GM11168 (cell line): Measurements from ENCODE around the gene POLH.
"Not testable (repeated sequence)": the region's sequence is repeated elsewhere in the genome, so short reads cannot be mapped to it uniquely, and the experiment has no call there.

Source experiments
- in situ Hi-C: fragments of 300-500 bp; cut with MboI; formaldehyde crosslinking; loops from one replicate; pipeline ENCODE4 v1.12.0; 2022; ENCODE audit warnings: low sequenced_read_pairs; ENCODE audit not compliant: unreplicated experiment

The POLH gene

DNA sequence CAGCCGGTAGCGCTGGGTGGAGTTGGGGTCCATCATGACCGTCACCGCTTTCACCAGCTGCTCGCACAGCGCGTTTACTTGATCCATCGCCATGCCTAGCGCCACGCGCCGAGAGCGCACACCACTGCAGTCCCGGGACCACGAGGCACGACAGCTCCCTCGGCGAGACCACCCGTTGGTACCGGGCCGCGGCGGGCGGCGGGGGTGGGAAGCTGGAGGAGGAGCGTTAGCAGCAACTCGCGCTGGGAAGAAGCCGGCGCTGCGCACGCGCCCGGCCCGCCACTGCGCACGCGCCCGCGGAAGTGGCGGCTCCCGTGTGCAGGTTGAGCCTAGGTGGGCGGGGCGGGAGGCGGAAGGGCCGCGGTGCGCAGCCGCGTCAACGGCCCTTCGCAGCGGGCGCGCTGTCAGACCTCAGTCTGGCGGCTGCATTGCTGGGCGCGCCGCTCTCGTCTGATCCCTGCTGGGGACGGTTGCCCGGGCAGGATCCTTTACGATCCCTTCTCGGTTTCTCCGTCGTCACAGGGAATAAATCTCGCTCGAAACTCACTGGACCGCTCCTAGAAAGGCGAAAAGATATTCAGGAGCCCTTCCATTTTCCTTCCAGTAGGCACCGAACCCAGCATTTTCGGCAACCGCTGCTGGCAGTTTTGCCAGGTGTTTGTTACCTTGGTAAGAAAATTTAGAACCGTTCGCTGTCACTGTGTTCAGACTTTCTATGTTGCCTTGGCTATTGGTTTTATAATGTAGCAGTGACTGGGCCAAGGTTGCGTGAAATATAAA, at the start of gene POLH, which contains the start of gene XPO5:
POLH (plus strand) TSS at position 414 of the 780 bp plus-strand sequence. CDS start 6,135 bp downstream, outside the sequence.
XPO5 (minus strand) TSS at position 267 of the 780 bp plus-strand sequence; CDS start at position 93, 174 bp downstream.
- in situ Hi-C loops: no loop called here

DNA sequence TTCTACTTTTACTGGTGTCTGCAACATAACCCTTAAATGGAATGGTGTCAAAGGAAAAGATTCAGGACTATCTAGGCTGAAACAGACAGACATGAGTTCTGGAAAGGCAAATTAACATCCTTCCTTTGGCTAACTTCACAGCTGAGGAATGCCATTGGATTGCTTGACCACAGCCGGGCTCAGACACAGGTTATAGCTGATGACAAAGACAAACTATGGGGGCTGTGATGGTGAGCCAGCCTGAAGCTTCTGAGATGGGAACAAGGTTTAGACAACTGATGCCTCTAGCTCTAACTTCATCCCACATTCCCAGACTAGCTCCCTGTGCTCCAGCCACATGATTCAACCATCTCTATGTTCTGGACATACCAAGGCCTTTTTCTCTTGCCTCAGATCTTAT, 43.8 kb upstream of the POLH start:
- in situ Hi-C loops: no loop called here

DNA sequence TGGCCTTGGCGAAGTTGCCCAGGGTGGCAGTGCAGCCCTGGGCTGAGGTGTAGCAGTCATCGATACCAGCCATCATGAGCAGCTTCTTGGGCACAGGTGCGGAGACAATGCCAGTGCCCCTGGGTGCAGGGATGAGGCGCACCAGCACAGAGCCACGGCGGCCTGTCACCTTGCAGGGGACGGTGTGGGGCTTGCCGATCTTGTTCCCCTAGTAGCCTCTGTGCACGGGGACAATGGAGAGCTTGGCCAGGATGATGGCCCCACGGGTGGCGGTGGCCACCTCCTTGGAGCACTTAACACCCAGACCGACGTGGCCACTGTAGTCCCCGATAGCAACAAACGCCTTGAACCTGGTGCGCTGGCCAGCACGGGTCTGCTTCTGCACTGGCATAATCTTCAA, 37.0 kb upstream of the POLH start:
- in situ Hi-C loops: not testable (repeated sequence)

DNA sequence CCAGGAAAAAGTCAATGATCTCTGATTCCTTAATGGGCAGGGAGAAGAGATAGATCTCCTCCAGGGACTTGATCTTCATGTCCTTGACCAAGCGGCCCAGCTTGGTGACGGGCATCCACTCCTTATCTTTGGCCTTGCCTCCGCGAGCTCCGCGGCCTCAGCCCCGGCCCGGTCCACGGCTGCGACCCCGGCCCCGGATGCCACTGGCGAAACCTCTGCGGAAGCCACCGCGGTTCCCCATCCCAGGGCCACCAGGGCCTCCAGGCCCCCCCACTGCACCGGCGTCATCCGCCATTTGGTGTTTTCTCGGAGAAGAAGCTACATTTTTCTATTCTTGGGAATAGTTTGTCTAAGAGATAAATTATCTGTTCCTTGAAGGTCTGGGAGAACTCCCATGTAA, 36.6 kb upstream of the POLH start:
- in situ Hi-C loops: not testable (repeated sequence)

DNA sequence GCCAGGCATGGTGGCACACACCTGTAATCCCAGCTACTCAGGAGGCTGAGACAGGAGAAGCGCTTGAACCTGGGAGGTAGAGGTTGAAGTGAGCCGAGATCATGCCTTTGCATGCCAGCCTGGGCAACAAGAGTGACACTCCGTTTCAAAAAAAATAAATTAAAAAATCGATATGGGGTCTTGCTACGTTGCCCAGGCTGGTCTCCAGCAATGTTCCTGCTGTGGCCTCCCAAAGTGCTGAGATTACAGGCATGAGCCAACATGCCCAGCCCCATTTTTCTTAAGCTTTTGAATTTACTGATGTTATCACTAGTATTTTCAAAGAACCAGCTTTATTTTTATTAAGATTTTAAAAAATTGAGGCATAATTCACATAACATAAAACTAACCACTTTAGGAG, 35.5 kb upstream of the POLH start:
- in situ Hi-C loops: no loop called here

DNA sequence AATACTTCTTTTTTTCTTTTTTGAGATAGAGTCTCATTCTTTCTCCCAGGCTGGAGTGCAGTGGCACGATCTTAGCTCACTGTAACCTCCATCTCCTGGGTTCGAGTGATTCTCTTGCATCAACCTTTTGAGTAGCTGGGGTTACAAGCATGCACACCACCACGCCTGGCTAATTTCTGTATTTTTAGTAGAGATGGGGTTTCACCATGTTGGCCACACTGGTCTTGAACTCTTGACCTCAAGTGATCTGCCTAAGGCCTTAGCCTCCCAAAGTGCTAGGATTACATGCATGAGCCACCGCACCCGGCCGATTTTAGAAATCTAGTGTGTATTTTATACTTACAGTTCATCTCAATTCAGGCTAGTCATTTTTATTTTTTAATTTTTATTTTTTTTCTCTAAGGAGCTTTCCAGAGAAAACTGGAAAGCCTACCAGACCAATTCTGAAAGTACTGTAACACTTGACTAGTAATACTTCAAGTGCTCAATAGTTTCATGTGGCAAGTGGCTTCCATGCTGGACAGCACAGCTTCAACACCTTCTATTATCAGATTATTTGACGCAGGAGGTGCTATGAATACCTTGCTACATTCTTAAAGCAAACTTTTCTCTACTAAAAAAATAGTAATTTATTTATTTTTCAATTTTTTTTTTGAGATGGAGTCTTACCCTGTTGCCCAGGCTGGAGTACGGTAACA, 34.1 kb upstream of the POLH start:
- in situ Hi-C loops: no loop called here

DNA sequence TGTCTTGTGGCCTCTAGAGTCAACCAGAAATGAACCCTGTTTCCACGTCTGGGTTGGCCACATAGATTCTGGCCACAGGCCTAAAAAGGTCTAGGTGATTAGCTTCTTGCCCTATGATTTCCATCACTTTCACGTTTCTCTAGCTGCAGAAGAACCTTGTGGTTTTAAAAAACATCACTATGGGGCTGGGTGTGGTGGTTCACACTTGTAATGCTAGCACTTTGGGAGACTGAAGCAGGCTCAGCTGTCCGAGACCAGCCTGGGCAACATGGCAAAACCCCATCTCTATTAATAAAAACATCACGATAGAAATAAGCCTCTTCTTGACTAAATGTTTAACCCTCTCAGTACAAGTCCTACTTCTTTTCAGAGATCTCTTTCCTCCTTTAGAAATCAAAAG, 31.5 kb upstream of the POLH start:
- in situ Hi-C loops: no loop called here

DNA sequence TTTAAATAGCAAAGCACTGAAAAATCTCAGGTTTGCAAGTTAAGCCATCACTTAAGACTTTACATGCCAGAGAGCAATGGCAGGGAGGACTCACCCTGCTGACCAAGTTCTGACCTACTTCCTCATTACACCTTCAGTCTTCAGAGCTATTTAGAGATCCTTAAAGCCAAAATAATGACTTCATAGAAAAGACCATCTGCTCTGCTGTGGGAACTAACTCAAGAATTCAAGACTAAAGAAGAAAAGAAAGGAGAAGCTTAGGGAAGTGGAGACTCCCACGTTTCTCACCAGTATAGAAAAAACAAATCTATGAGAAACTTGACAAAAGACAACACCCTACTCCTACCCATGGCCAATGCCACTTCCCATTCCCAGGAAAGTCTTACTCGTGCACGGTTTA, 28.8 kb upstream of the POLH start:
- in situ Hi-C loops: no loop called here

DNA sequence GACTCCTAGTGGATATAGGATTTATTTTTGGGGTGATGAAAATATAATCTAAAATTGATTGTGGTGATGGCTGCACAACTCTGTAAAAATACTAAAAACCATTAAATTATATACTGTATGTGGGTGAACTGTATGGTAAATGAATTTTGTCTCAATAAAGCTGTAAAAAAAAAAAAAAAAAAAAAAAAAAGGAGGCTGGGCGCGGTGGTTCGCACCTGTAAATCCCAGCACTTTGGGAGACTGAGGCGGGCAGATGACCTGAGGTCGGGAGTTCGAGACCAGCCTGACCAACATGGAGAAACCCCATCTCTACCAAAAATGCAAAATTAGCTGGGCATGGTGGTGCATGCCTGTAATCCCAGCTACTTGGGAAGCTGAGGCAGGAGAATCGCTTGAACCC, 18.4 kb upstream of the POLH start:
- in situ Hi-C loops: not testable (repeated sequence)

DNA sequence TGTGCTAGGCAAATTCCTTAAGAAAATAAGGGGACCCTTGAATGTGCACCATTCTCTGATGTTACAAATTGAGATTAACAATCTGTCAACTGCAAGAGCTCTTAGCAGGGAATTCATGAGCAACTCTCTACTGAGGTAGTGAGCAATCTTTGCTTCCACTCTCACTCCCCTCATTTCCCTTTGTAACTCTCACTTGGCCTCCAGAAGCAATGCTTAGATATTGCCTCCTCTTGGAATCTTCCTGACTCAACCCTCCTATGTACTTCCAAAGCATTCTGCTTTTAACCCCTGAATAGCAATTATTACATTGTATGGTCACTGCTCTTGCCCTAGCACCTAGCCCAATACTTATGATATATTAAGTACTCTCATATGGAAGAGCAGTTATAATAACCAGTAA, 16.7 kb upstream of the POLH start:
- in situ Hi-C loops: no loop called here

DNA sequence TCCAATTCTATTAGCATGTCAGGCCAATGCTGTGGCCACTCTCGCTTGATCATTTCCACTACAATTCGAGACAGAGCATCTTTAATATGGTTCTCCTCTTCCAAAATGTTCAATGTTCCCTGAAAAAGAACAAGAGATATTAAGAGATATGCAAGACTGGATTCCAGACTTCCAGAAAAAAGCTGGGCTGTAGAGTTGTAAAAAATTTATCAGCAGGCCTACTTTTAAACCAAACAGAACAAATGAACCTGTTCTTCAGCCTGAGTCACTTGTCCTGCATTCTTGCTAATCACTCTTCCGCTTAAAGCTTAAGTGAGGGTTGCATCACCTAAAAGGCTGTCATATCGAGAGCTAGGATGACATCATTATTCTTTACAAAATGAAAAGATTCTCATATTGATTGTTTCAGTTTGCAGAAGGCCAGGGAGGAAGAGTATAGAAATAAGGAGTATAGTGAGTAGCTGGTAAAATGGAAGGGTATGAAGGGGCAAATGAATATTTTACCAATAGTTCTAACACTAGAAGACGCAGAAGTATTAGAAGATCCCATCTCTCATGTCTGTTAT, 5.0 kb upstream of the POLH start:
- in situ Hi-C loops: no loop called here

DNA sequence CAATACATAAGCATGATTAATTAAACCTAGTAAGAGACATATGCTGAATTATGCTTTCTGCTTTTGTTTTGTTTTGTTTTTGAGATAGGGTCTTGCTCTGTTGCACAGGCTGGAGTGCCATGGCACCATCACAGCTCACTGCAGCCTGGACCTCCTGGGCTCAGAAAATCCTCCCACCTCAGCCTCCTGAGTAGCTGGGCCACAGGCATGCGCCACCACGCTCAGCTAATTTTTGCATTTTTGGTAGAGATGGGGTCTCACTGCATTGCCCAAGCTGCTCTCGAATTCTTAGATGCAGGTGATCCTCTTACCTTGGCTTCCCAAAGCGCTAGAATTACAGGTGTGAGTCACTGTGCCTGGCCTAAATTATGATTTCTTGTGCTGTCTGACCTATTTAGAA, 4.0 kb upstream of the POLH start:
- in situ Hi-C loops: no loop called here

DNA sequence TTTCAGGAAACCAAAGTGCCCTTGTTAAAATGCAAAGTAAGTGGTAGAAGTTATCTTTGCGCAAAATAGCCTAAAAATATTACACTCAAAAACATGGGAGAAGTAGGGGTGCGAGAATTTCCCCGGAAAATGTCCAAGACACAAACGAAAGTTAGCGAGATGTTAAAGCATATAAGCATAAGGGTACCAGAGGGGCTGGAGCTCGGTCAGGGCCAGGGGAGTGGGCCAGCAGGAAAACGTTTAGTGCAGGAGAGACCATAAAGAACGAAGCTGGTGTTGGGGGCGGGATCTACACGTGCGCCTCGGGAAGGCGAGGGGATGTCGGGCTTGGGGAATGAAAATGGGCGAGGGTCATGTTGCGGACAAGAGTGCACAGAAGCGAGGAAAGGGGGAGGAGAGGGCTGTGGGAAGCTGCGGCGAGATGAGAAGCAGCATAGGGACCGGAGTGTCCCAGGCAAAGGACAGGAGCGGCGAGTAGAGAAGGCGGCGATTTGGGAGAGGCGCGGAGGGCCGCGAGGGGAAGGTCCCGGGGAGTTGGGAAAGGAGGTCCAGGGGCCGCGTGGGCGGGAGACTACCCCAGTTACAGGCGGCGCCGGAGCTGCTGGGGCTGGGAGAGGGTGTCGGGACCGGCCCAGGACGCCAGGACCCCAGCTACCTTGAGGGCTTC, 747 bp upstream of the POLH start:
- in situ Hi-C loops: no loop called here

DNA sequence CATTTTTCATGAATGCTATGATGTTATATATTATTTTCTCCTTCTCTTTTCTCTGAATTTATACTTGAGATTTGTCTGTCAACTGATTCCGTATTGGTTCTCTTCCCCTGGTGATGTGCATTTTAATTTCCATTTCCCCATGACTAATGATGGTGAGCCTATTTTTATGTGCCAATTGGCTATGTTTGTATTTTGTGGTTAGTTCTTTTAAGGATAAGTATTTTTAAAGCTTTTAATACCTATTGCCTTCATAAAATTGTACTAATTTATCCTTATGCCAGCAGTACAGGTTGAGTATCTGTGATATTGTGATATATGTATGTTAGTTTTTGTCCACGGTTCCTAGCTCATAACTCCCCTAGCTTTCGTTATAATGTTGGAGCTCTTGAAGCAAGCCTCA, 2.8 kb downstream of the POLH start:
- in situ Hi-C loops: no loop called here

DNA sequence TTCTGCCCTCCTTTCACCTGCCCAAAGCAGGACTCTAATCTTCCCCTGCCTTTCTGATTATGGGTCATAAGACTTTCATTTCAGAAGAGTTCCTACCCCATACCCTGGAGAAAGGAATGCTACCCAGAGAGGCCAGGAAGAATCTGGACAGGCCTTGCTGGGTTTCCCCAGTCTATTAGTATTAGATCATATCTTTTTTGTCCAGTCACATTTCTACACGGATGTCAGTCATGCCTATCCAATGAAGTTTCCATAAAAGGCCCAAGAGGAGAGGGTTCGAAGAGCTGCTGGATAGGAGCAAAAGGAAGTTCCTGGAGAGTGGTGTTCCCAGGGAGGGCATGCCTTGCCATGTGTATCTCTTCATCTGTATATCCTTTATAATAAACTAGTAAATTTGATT, 3.2 kb downstream of the POLH start:
- in situ Hi-C loops: no loop called here

DNA sequence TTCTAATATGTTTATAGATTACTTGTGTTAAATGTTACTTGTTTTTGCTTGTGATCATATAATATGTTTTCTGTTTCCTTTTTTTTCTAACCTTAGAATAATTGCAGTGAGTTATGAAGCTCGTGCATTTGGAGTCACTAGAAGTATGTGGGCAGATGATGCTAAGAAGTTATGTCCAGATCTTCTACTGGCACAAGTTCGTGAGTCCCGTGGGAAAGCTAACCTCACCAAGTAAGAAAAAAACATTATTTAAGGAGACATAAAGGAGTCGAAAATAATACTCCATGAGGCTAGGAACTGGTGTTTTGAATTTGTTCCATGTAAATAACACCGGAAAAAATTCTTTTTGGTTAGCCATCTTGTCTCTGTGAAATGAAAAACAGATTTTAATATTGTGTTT, 6.9 kb downstream of the POLH start:
- in situ Hi-C loops: no loop called here

DNA sequence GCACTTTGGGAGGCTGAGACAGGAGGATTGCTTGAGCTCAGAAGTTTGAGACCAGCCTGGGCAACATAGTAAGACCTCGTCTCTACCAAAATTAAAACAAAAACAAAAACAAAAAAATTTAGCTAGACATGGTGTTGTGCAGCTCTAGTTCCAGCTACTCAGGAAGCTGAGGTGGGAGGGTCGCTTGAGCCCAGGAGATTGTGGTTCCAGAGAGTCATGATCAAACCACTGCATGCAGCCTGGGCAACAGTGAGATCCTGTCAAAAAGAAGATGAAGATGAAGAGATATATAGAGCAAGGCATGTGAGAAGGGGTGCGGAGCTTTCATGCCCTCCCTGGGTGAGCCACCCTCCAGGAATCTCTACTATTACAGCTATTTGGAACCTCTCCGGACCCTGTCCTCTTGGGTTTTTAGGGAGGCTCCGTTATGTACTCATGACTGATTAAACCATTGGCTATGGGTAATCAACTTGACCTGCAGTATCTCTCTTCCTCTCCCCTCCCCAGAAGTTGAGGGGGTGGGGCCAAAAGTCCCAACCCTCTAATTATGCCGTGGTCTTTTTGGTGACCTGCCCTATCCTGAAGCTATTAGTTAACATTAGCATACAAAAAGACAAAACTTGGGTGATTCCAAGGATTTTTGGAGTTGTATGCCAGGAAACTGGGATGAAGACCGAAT, 9.0 kb downstream of the POLH start:
- in situ Hi-C loops: no loop called here

DNA sequence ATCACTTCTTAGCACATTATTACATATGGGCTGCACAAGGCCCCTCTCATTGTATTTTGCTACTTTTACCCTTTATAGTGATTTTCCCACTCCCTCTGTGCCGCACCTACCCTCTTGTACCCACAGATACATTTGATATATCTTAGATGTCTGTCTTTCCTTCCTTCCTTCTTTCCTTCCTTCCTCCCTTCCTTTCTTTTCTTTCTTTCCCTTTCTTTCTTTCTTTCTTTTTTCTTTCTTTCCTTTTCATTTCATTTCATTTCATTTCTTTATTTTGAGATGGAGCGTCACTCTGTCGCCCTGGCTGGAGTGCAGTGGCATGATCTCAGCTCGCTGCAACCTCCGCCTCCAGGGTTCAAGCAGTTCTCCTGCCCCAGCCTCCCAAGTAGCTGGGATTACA, 12.2 kb downstream of the POLH start:
- in situ Hi-C loops: no loop called here

DNA sequence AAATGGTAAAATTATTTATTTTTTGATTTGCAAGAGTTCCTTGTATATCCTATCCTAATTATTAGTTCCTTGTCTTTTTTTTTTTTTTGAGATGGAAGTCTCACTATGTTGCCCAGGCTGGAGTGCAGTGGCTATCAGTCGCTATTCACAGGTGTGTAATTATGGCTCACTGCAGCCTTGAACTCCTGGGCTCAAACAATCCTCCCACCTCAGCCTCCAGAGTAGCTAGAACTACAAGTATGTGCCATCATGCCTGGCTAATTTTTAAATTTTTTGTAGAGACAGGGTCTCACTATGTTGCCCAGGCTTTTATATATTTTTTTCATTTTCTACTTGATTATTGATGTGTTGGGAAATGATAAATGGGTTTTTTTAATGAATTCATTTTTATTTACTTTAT, 13.6 kb downstream of the POLH start:
- in situ Hi-C loops: not testable (repeated sequence)

DNA sequence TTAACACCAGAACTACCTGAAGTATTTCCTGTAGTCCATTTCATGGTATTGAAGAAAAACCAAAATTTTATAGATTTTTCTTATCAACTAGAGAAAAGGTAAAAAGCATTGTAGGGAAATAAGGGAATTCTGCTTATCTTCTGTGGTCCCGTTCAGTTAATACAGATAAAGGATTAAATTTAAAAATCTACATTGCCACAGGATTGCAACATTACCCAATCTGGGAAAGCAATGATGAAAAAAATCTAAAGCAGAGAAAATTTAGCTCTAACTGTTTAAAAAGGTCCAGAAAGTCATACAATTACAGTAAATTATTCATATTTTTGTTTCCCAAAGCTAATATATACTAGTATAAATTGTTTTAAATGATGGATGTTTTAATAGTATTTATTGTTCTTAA, 18.0 kb downstream of the POLH start:
- in situ Hi-C loops: no loop called here
